Measurements from ENCODE around the gene PAM16.

PAM16 gene

GRCh38 chr16:4307215-4308037, 43.7 kb downstream of the PAM16 start:
- Histone ChIP-seq H3K36me3 (ENCODE audit: insufficient read depth, low read depth, low read length) (0 out of 2 replicates have a peak, but pooled peaks cover 10% of the 10 kb centered on the region), H3K4me3 (ENCODE audit: low read length) (peak overlapping the region; percentile 92), H3K4me1 (ENCODE audit: insufficient read depth, low read length) (peaks cover 21% of the 10 kb centered on the region), H3K27ac (ENCODE audit: low read length) (peak overlapping the region; percentile 84), H3K9ac (ENCODE audit: low read depth, low read length) (peak overlapping the region; percentile 87; the same call in 1 of the 2 replicates), H3K27me3 (ENCODE audit: insufficient read depth, low read length) (no peaks in the 10 kb centered on the region), H3K9me3 (ENCODE audit: insufficient read depth, low read depth, low read length) (no peaks in the 10 kb centered on the region)

- peak overlapping the region; percentile 74 for H3K27ac ChIP-seq (ENCODE audit: low read length)
- H3K4me1 ChIP-seq (ENCODE audit: insufficient read depth, low read length), result peaks cover 21% of the 10 kb centered on the region
- H3K36me3 ChIP-seq (ENCODE audit: insufficient read depth, low read depth, low read length), result peaks cover 13% of the 10 kb centered on the region; the same call in 1 of the 2 replicates
- H3K4me3 ChIP-seq (ENCODE audit: low read length), result peak overlapping the region; percentile 92
- no peaks in the 10 kb centered on the region for H3K9me3 ChIP-seq (ENCODE audit: insufficient read depth, low read depth, low read length)
- no peaks in the 10 kb centered on the region for H3K27me3 ChIP-seq (ENCODE audit: insufficient read depth, low read length)
- peak overlapping the region; percentile 87; the same call in 1 of the 2 replicates for H3K9ac ChIP-seq (ENCODE audit: low read depth, low read length)
These were observed 44.5 kb downstream of the PAM16 start for GRCh38 chr16:4306470-4307214.

GRCh38 chr16:4303973-4304372, 47.1 kb downstream of the PAM16 start:
- Histone ChIP-seq H3K27ac (ENCODE audit: low read length) (no peak overlapping the region), H3K9ac (ENCODE audit: low read depth, low read length) (peak overlapping the region; percentile 37), H3K27me3 (ENCODE audit: insufficient read depth, low read length) (no peaks in the 10 kb centered on the region), H3K9me3 (ENCODE audit: insufficient read depth, low read depth, low read length) (no peaks in the 10 kb centered on the region), H3K4me3 (ENCODE audit: low read length) (no peak overlapping the region), H3K4me1 (ENCODE audit: insufficient read depth, low read length) (peaks cover 18% of the 10 kb centered on the region), H3K36me3 (ENCODE audit: insufficient read depth, low read depth, low read length) (peaks cover 16% of the 10 kb centered on the region; the same call in 1 of the 2 replicates)

GRCh38 chr16:4301968-4302367, 49.2 kb downstream of the PAM16 start:
- Histone ChIP-seq H3K36me3 (ENCODE audit: insufficient read depth, low read depth, low read length) (peaks cover 16% of the 10 kb centered on the region; the same call in 1 of the 2 replicates), H3K9me3 (ENCODE audit: insufficient read depth, low read depth, low read length) (no peaks in the 10 kb centered on the region), H3K4me1 (ENCODE audit: insufficient read depth, low read length) (peaks cover 15% of the 10 kb centered on the region), H3K4me3 (ENCODE audit: low read length) (no peak overlapping the region), H3K9ac (ENCODE audit: low read depth, low read length) (no peak overlapping the region), H3K27ac (ENCODE audit: low read length) (no peak overlapping the region), H3K27me3 (ENCODE audit: insufficient read depth, low read length) (no peaks in the 10 kb centered on the region)

- no peak overlapping the region for H3K4me3 ChIP-seq (ENCODE audit: low read length)
- no peak overlapping the region for H3K9ac ChIP-seq (ENCODE audit: low read depth, low read length)
- H3K9me3 ChIP-seq (ENCODE audit: insufficient read depth, low read depth, low read length), result no peaks in the 10 kb centered on the region
- H3K4me1 ChIP-seq (ENCODE audit: insufficient read depth, low read length), result peaks cover 8% of the 10 kb centered on the region; the same call in 1 of the 2 replicates
- H3K27me3 ChIP-seq (ENCODE audit: insufficient read depth, low read length), result no peaks in the 10 kb centered on the region
- peaks cover 16% of the 10 kb centered on the region; the same call in 1 of the 2 replicates for H3K36me3 ChIP-seq (ENCODE audit: insufficient read depth, low read depth, low read length)
- H3K27ac ChIP-seq (ENCODE audit: low read length), result no peak overlapping the region
These were observed 49.9 kb downstream of the PAM16 start for GRCh38 chr16:4301177-4301576.

GRCh38 chr16:4298761-4299522, 52.2 kb downstream of the PAM16 start:
- H3K27me3 ChIP-seq (ENCODE audit: insufficient read depth, low read length), result no peaks in the 10 kb centered on the region
- H3K36me3 ChIP-seq (ENCODE audit: insufficient read depth, low read depth, low read length), result peaks cover 12% of the 10 kb centered on the region; the same call in 1 of the 2 replicates
- H3K9me3 ChIP-seq (ENCODE audit: insufficient read depth, low read depth, low read length), result no peaks in the 10 kb centered on the region
- H3K4me3 ChIP-seq (ENCODE audit: low read length), result no peak overlapping the region
- peaks cover 8% of the 10 kb centered on the region; the same call in 1 of the 2 replicates for H3K4me1 ChIP-seq (ENCODE audit: insufficient read depth, low read length)
- no peak overlapping the region for H3K9ac ChIP-seq (ENCODE audit: low read depth, low read length)
- no peak overlapping the region for H3K27ac ChIP-seq (ENCODE audit: low read length)

GRCh38 chr16:4297480-4297879, 53.6 kb downstream of the PAM16 start:
- H3K4me3 ChIP-seq (ENCODE audit: low read length), result no peak overlapping the region
- no peaks in the 10 kb centered on the region for H3K9me3 ChIP-seq (ENCODE audit: insufficient read depth, low read depth, low read length)
- H3K36me3 ChIP-seq (ENCODE audit: insufficient read depth, low read depth, low read length), result peaks cover 7% of the 10 kb centered on the region; the same call in 1 of the 2 replicates
- no peak overlapping the region for H3K9ac ChIP-seq (ENCODE audit: low read depth, low read length)
- H3K27me3 ChIP-seq (ENCODE audit: insufficient read depth, low read length), result no peaks in the 10 kb centered on the region
- peaks cover 11% of the 10 kb centered on the region; the same call in 1 of the 2 replicates for H3K4me1 ChIP-seq (ENCODE audit: insufficient read depth, low read length)
- H3K27ac ChIP-seq (ENCODE audit: low read length), result no peak overlapping the region

- peaks cover 11% of the 10 kb centered on the region; the same call in 1 of the 2 replicates for H3K4me1 ChIP-seq (ENCODE audit: insufficient read depth, low read length)
These were observed 55.5 kb downstream of the PAM16 start for GRCh38 chr16:4295581-4295980.

GRCh38 chr16:4293822-4294457, 57.2 kb downstream of the PAM16 start:
- peak overlapping the region; percentile 50; the same call in 1 of the 2 replicates for H3K4me3 ChIP-seq (ENCODE audit: low read length)
- peaks cover 11% of the 10 kb centered on the region; the same call in 1 of the 2 replicates for H3K4me1 ChIP-seq (ENCODE audit: insufficient read depth, low read length)
- H3K9ac ChIP-seq (ENCODE audit: low read depth, low read length), result peak overlapping the region; percentile 54; the same call in 1 of the 2 replicates

More at GRCh38 chr16:4295581-4295980, 55.5 kb downstream of the PAM16 start:
- H3K9me3 ChIP-seq (ENCODE audit: insufficient read depth, low read depth, low read length), result no peaks in the 10 kb centered on the region
- no peak overlapping the region for H3K9ac ChIP-seq (ENCODE audit: low read depth, low read length)
- no peaks in the 10 kb centered on the region for H3K27me3 ChIP-seq (ENCODE audit: insufficient read depth, low read length)
- no peak overlapping the region for H3K4me3 ChIP-seq (ENCODE audit: low read length)
- H3K27ac ChIP-seq (ENCODE audit: low read length), result no peak overlapping the region
- no peaks in the 10 kb centered on the region for H3K36me3 ChIP-seq (ENCODE audit: insufficient read depth, low read depth, low read length)

GRCh38 chr16:4293181-4293716, 57.9 kb downstream of the PAM16 start:
- H3K27me3 ChIP-seq (ENCODE audit: insufficient read depth, low read length), result no peaks in the 10 kb centered on the region
- H3K4me1 ChIP-seq (ENCODE audit: insufficient read depth, low read length), result peaks cover 11% of the 10 kb centered on the region; the same call in 1 of the 2 replicates
- H3K9ac ChIP-seq (ENCODE audit: low read depth, low read length), result peak overlapping the region; percentile 38; the same call in 1 of the 2 replicates
- H3K27ac ChIP-seq (ENCODE audit: low read length), result no peak overlapping the region
- no peaks in the 10 kb centered on the region for H3K9me3 ChIP-seq (ENCODE audit: insufficient read depth, low read depth, low read length)
- H3K4me3 ChIP-seq (ENCODE audit: low read length), result peak overlapping the region; percentile 50; the same call in 1 of the 2 replicates
- H3K36me3 ChIP-seq (ENCODE audit: insufficient read depth, low read depth, low read length), result no peaks in the 10 kb centered on the region

More at GRCh38 chr16:4293822-4294457, 57.2 kb downstream of the PAM16 start:
- Histone ChIP-seq H3K27me3 (ENCODE audit: insufficient read depth, low read length) (no peaks in the 10 kb centered on the region), H3K27ac (ENCODE audit: low read length) (no peak overlapping the region), H3K36me3 (ENCODE audit: insufficient read depth, low read depth, low read length) (no peaks in the 10 kb centered on the region), H3K9me3 (ENCODE audit: insufficient read depth, low read depth, low read length) (no peaks in the 10 kb centered on the region)
